NCI-H146 treated with DMSO at 0.1 percent for 48 hours (cell line): Measurements from ENCODE around the gene GRIA1.

Experiments used
- DNase-seq: peaks from one replicate; lab custom pipeline; 2025; ENCODE audit not compliant: unreplicated experiment; lab: John Stamatoyannopoulos, UW

Gene GRIA1

DNA sequence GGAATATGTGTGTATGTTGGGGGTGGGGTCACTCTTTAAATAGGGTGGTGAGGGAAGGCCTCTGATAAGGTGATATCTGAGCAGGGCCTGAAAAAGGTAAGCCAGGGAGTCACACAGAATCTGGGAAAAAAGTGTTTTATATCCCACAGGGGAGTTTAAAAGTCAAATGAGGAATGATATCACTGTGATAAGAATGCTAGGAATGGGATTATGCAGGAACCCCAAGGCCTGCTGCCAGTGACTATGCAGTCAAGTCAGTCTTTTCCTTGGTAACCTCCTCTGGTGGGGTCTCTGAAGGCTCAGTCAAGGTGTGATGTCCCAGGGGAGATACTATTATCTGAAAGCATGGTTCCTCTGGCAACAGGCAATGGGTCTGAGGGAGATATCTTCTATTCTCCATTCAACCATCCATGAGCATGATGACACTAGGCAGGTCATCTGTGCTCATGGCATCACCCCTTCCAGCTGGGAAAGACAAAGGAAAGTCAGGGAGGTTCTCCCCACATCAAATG lies 53.5 kb downstream of the GRIA1 start:
- DNase-seq = no peak

DNA sequence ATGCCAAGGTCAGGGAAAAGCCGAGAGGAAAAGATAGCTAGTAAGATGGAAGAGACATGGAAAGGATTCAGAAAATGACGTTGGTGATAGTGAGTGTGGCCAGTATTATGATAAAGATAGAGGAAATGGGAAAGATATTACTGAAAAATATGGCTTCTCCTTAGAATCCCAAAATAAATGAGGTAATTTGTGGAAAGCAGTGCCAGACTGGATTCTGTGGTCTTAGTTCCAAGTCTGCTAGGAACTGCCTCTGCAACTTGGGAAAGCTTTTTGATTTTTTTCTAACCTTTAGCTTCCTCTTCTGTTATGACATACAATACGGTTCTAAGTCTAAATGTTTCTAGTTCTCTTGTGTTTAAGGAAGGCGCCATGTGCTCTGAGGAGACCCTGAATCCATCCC lies 54.2 kb downstream of the GRIA1 start:
- no peak for DNase-seq

- no peak for DNase-seq
These were observed 56.1 kb downstream of the GRIA1 start for GRCh38 chr5:153546566-153546965.

- no peak for DNase-seq
These were observed 61.1 kb downstream of the GRIA1 start for GRCh38 chr5:153551537-153552079.

DNA sequence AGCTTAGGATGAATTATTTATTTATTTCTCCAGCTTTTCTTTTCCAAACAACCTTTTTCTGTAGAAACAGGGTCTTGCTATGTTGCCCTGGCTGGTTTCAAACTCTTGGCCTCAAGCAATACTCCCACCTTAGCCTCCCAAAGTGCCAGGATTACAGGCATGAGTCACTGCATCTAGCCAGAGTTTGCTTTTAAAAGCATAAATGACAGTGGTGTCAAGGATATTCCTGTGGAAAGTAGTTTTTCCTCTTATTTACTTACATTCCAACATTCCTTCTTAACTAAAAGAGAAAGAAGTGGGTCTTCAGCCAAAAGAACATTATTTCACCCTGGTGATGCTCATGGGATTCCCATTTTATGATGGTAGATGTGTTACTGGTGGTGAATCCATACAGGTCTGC lies 62.4 kb downstream of the GRIA1 start:
- DNase-seq = no peak

DNA sequence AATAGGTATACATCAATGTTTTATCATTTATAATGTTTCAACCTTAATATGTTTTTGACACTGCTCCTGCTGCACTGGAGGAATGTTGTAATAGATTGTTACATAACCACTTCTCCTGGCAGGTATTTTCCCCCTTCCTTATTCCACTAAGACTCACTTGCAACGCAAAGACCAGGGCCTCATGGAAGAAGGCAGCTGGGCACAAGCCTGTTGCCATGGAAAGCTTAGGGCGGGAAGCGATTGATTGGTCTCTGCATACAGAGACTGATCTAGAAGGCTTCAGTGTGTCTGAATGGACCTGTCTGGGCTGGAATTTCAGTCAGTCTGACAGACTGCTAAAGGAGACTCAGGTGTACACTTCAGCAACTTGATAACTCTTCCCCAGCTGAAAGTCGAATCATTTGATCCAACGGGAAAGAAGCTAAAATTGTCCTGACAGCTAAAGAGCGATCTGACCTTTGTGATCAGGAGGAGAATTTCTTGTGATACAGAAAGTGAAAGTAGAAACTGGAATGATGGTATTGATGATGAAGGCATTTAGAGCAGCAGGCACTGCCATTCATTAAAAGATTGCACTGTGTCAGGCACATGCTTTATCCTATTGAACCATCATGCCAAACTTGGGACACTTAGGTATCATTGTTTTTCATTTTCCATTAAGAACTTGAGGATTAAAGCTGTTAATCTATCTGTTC lies 65.1 kb downstream of the GRIA1 start:
- DNase-seq = no peak

DNA sequence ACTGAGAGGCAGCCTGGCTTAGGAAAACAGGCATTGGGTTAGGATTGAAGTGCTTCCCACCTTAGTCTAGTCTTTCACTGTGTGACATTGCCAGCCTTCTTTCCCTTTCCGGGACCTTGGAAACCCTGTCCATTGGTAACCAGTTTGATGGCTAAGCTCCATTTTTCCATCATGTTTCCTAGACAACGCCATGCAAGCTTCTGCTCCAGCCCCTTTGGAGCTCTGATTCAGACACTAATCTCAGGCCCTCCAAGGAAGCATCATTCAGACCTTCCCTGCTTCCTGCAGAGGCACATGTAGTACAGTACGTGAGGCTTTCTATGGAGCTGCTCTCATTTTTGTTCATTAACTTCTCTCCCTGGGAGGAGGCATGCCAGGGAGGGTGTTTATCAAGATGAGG lies 68.5 kb downstream of the GRIA1 start:
- no peak for DNase-seq

DNA sequence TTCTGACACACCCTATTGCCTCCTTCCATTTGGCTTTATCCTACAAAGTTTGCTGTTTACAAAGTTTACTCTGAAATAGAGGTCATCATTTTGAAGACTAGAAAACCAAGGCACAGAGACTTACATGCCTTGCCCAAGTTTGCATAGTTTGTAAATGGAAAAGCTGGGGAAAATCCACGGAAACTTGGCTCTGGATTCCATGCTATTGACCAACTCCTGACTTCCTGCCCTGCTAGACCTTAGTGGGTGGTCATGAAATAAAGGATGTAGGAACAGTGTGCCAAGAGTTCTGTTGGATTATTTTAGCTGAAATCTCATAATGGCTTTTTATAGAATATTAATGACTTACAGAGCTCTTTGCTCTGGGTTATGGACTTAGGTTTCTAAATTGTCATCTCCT lies 69.5 kb downstream of the GRIA1 start:
- no peak for DNase-seq

GRCh38 chr5:153562189-153562588 lies 71.7 kb downstream of the GRIA1 start:
- DNase-seq = no peak

DNA sequence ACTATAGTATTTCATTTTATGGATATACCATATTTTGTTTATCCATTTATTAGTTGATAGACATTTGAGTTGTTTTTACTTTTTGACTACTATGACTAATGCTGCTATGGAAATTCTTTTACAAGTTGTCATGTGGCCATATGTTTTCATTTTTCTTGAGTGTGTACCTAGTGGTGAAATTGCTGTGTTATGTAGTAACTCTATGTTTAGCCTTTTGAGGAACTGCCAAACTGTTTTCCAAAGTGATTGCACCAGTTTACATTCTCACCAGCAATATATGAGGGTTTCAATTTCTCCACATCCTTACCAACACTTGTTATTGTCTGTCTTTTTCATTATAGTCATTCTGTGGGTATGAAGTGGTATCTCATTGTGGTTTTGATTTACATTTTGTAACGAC lies 75.4 kb downstream of the GRIA1 start:
- no peak for DNase-seq

GRCh38 chr5:153569036-153569435 lies 78.6 kb downstream of the GRIA1 start:
- DNase-seq = no peak

GRCh38 chr5:153571162-153571561 lies 80.7 kb downstream of the GRIA1 start:
- no peak for DNase-seq

GRCh38 chr5:153572411-153573145 lies 82.1 kb downstream of the GRIA1 start:
- DNase-seq = no peak

- no peak for DNase-seq
These were observed 83.0 kb downstream of the GRIA1 start for GRCh38 chr5:153573326-153574033.

DNA sequence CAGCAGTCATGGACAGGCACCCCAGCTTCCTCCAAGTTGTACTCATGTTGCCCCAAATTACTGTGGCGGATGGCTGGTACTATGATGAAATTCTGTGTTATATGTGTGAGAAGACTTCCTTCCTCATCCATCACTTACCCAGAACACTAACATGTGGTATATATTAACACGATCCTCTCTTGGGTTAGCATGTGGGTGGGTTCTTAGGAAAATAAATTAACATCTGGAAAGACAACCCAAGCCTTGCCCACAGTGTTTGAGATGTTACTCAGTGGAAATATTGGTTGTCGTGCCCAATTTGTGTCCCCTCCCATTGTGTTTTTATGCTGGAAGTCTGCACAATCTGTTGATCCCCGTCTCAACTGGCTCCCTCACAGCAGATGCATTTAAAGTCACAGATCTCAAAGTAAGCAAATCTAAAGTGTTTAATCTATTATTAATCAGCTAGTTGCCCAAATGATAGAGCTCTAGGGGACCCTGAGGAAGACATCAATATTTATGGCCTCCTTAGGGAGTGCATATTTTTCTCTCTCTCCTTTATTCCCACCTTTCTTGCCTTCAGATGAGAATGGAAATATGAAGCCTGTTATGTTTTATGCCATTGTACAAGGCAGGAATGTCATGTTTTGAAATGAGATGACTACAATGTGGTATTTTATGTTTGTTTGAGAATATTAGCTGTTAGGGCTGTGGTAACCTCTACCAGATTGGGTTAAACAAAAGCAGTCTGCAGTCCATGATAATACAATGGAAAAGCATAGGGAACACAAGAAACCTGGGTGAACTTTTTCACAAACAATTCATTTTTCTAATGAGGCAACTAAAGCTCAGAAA lies 93.9 kb downstream of the GRIA1 start:
- DNase-seq = no peak

- DNase-seq = no peak
These were observed 94.5 kb downstream of the GRIA1 start for GRCh38 chr5:153584960-153585359.

DNA sequence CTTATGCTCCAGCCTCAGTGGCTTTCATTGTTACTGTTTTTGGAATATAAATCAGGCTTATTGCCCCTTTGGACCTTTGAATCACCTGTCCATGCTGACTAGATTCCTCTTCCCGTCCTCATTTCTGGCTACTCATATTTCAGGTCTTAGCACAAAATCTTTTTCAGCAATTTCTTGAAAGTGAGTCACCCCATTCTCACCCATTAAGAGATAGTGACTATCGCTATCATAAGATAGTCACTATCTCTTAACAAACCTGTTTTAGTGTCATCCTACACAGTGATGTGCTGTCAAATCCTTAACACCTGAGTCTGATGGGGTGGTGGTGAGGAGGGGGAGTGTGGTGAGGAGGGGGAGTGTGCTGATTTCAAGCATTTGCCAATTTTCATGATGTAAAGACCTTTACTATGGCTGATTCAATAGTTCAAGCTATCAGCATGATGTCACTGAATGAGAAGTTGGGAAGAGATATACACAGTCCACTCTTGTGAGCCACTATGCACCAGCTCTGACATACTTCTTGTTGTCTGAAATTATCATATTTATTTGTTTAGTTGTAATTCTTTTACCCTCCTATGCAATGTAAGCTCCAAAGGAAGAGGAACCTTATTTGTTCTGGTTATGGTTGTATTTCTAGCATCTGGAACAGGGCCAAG lies 95.3 kb downstream of the GRIA1 start:
- DNase-seq = no peak

GRCh38 chr5:153592081-153592480 lies 101.6 kb downstream of the GRIA1 start:
- DNase-seq = no peak

GRCh38 chr5:153594785-153595184 lies 104.3 kb downstream of the GRIA1 start:
- no peak for DNase-seq

DNA sequence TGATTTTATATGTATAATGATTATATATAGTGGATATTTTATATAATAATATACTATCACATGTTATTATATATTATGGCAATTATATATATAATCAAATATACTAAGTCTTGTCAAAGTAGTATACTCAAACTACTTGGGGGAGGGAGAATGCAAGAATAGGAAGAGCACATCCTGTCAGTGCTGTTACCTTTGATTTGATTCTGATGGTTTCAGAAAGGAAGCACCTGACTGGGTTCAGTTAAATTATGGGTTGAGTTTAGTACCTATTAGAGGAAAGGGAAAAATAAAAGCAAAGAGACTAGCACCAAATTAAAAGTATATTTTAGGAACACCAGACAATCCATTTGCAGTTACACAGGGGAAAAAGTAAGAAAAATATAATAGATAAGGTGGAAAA lies 107.6 kb downstream of the GRIA1 start:
- no peak for DNase-seq
